SK-N-SH treated with all-trans-retinoic acid at 6 μM for 48 hours (cell line): ENCODE data around the gene TOR3A.

Source experiments
- ATAC-seq: fragments of 200-7000 bp; cut with Tn5 transposase; 3 replicates; pipeline ENCODE4 v1.9.1; 2020; ENCODE audit warnings: mild to moderate bottlenecking, moderate library complexity
- ARNTL ChIP-seq: fragments of 450-650 bp; formaldehyde crosslinking; IDR thresholded peaks from 2 replicates; pipeline ENCODE4 v1.5.0; 2020; ENCODE audit warnings: low read depth, mild to moderate bottlenecking, moderate library complexity, borderline replicate concordance
- BACH2 ChIP-seq: fragments of 250-450 bp; sonication (Bioruptor Pico); IDR thresholded peaks from 2 replicates; pipeline ENCODE4 v1.9.0; 2021; ENCODE audit warnings: mild to moderate bottlenecking, borderline replicate concordance
- CSDC2 ChIP-seq: fragments of 250-450 bp; sonication (Bioruptor Pico); IDR thresholded peaks from 2 replicates; pipeline ENCODE4 v1.5.0; 2020; ENCODE audit warnings: mild to moderate bottlenecking, moderate library complexity
- GLIS3 ChIP-seq: fragments of 250-450 bp; sonication (Bioruptor Pico); IDR thresholded peaks from 2 replicates; pipeline ENCODE4 v1.5.0; 2020; ENCODE audit warnings: mild to moderate bottlenecking, moderate library complexity
- ISL1 ChIP-seq: fragments of 250-450 bp; sonication (Bioruptor Pico); IDR thresholded peaks from 2 replicates; pipeline ENCODE4 v2.1.2; 2022; ENCODE audit warnings: mild to moderate bottlenecking, moderate library complexity
- PATZ1 ChIP-seq: fragments of 250-450 bp; sonication (Bioruptor Pico); IDR thresholded peaks from 2 replicates; pipeline ENCODE4 v1.8.0; 2020; ENCODE audit warnings: mild to moderate bottlenecking, moderate library complexity, borderline replicate concordance
- POU6F1 ChIP-seq: fragments of 250-450 bp; sonication (Bioruptor Pico); IDR thresholded peaks from 2 replicates; pipeline ENCODE4 v1.8.0; 2021; ENCODE audit warnings: low read depth, mild to moderate bottlenecking, moderate library complexity, borderline replicate concordance
- PPARA ChIP-seq: fragments of 250-450 bp; sonication (Bioruptor Pico); IDR thresholded peaks from 2 replicates; pipeline ENCODE4 v1.5.0; 2020; ENCODE audit warnings: mild to moderate bottlenecking, borderline replicate concordance
- RARB ChIP-seq: fragments of 250-450 bp; sonication (Bioruptor Pico); IDR thresholded peaks from 2 replicates; pipeline ENCODE4 v1.8.0; 2021; ENCODE audit warnings: mild to moderate bottlenecking, moderate library complexity
- SNAI2 ChIP-seq: fragments of 250-450 bp; sonication (Bioruptor Pico); IDR thresholded peaks from 2 replicates; pipeline ENCODE4 v1.5.0; 2020; ENCODE audit warnings: mild to moderate bottlenecking, moderate library complexity
- TCF4 ChIP-seq: fragments of 250-450 bp; sonication (Bioruptor Pico); IDR thresholded peaks from 2 replicates; pipeline ENCODE4 v1.8.0; 2021; ENCODE audit warnings: mild to moderate bottlenecking, moderate library complexity, borderline replicate concordance
- TOX ChIP-seq: fragments of 250-450 bp; sonication (Bioruptor Pico); IDR thresholded peaks from 2 replicates; pipeline ENCODE4 v1.8.0; 2021; ENCODE audit warnings: mild to moderate bottlenecking, moderate library complexity, borderline replicate concordance
- TSHZ2 ChIP-seq: fragments of 250-450 bp; sonication (Bioruptor Pico); IDR thresholded peaks from 2 replicates; pipeline ENCODE4 v1.5.0; 2020; ENCODE audit warnings: mild to moderate bottlenecking, moderate library complexity
- ZC3H10 ChIP-seq: fragments of 250-450 bp; sonication (Bioruptor Pico); IDR thresholded peaks from 2 replicates; pipeline ENCODE4 v1.5.1; 2021; ENCODE audit warnings: mild to moderate bottlenecking, moderate library complexity
- ZFP3 ChIP-seq: fragments of 250-450 bp; sonication (Bioruptor Pico); IDR thresholded peaks from 2 replicates; pipeline ENCODE4 v1.5.0; 2020; ENCODE audit warnings: mild to moderate bottlenecking, moderate library complexity
- ZFP30 ChIP-seq: fragments of 450-650 bp; formaldehyde crosslinking; IDR thresholded peaks from 2 replicates; pipeline ENCODE4 v1.5.0; 2022; ENCODE audit warnings: mild to moderate bottlenecking, moderate library complexity
- ZNF70 ChIP-seq: fragments of 450-650 bp; formaldehyde crosslinking; IDR thresholded peaks from 2 replicates; pipeline ENCODE4 v1.5.0; 2020; ENCODE audit warnings: mild to moderate bottlenecking, moderate library complexity
- ZNF8 ChIP-seq: fragments of 450-650 bp; formaldehyde crosslinking; IDR thresholded peaks from 2 replicates; pipeline ENCODE4 v1.5.0; 2020; ENCODE audit warnings: mild to moderate bottlenecking, moderate library complexity
- TF ChIP-seq, protein P1 (sequence below): fragments of 250-450 bp; sonication (Bioruptor Pico); IDR thresholded peaks from 2 replicates; pipeline ENCODE4 v1.5.1; 2020; ENCODE audit warnings: low read depth, mild to moderate bottlenecking, moderate library complexity
- TF ChIP-seq, protein P2 (sequence below): fragments of 250-450 bp; sonication (Bioruptor Pico); IDR thresholded peaks from 2 replicates; pipeline ENCODE4 v1.5.1; 2021; ENCODE audit warnings: mild to moderate bottlenecking, moderate library complexity

TOR3A gene

GRCh38 chr1:179043907-179044306 lies 38.0 kb upstream of the TOR3A start:
- no peak for TF ChIP-seq TOX
- no peak for TF ChIP-seq RARB (CRISPR knock-in tag)
- no peak for TF ChIP-seq PPARA (CRISPR knock-in tag)
- no peak for TF ChIP-seq CSDC2 (CRISPR knock-in tag)
- TF ChIP-seq ARNTL (CRISPR knock-in tag) = no peak
- no peak for TF ChIP-seq TSHZ2 (CRISPR knock-in tag)
- TF ChIP-seq, protein P1, sequence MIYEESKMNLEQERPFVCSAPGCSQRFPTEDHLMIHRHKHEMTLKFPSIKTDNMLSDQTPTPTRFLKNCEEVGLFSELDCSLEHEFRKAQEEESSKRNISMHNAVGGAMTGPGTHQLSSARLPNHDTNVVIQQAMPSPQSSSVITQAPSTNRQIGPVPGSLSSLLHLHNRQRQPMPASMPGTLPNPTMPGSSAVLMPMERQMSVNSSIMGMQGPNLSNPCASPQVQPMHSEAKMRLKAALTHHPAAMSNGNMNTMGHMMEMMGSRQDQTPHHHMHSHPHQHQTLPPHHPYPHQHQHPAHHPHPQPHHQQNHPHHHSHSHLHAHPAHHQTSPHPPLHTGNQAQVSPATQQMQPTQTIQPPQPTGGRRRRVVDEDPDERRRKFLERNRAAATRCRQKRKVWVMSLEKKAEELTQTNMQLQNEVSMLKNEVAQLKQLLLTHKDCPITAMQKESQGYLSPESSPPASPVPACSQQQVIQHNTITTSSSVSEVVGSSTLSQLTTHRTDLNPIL (CRISPR knock-in tag) = no peak
- TF ChIP-seq ZFP30 (CRISPR knock-in tag) = no peak
- no peak for TF ChIP-seq BACH2
- no peak for TF ChIP-seq ZNF8 (CRISPR knock-in tag)
- TF ChIP-seq PATZ1 (CRISPR knock-in tag) = no peak
- no peak for TF ChIP-seq ZNF70
- TF ChIP-seq SNAI2 (CRISPR knock-in tag) = no peak
- no peak for TF ChIP-seq TCF4 (CRISPR knock-in tag)
- TF ChIP-seq ISL1 (CRISPR knock-in tag) = no peak
- no peak for TF ChIP-seq ZC3H10 (CRISPR knock-in tag)
- no peak for TF ChIP-seq GLIS3 (CRISPR knock-in tag)
- no peak for TF ChIP-seq ZFP3 (CRISPR knock-in tag)
- ATAC-seq = no peak

GRCh38 chr1:179046808-179047635 lies 34.8 kb upstream of the TOR3A start:
- ATAC-seq = peak; percentile 86
- TF ChIP-seq CSDC2 (CRISPR knock-in tag) (no peak), ISL1 (CRISPR knock-in tag) (no peak), RARB (CRISPR knock-in tag) (no peak), GLIS3 (CRISPR knock-in tag) (no peak), BACH2 (no peak), PATZ1 (CRISPR knock-in tag) (no peak), ZFP30 (CRISPR knock-in tag) (no peak), ZNF70 (no peak), ZFP3 (CRISPR knock-in tag) (no peak), ARNTL (CRISPR knock-in tag) (no peak), POU6F1 (no peak)
- TF ChIP-seq, protein P2, sequence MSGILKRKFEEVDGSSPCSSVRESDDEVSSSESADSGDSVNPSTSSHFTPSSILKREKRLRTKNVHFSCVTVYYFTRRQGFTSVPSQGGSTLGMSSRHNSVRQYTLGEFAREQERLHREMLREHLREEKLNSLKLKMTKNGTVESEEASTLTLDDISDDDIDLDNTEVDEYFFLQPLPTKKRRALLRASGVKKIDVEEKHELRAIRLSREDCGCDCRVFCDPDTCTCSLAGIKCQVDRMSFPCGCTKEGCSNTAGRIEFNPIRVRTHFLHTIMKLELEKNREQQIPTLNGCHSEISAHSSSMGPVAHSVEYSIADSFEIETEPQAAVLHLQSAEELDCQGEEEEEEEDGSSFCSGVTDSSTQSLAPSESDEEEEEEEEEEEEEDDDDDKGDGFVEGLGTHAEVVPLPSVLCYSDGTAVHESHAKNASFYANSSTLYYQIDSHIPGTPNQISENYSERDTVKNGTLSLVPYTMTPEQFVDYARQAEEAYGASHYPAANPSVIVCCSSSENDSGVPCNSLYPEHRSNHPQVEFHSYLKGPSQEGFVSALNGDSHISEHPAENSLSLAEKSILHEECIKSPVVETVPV (CRISPR knock-in tag) = no peak
- TF ChIP-seq, all 23 proteins: peak for 0
